NB4 (cell line): ENCODE results near the gene GULP1.

Source experiments
- DNase-seq: peaks from one replicate; pipeline ENCODE4 v3.0.0; 2010; ENCODE audit warnings: low read depth
- H3K4me3 ChIP-seq: one replicate; pipeline ENCODE4 v1.5.1; 2011; ENCODE audit warnings: mild to moderate bottlenecking, low read depth, low read length, moderate library complexity
- CTCF ChIP-seq: IDR thresholded peaks from one replicate; pipeline ENCODE4 v1.5.1; 2012; ENCODE audit warnings: low read depth, low read length
- MYC ChIP-seq: IDR thresholded peaks from 2 replicates; pipeline ENCODE4 v1.6.1; 2011; ENCODE audit warnings: low read depth, low read length
- POLR2A ChIP-seq: IDR thresholded peaks from 2 replicates; pipeline ENCODE4 v1.6.1; 2011; ENCODE audit warnings: mild to moderate bottlenecking; ENCODE audit not compliant: insufficient read length; ENCODE audit errors: extremely low read depth
- TF ChIP-seq, protein P1 (sequence below): IDR thresholded peaks from 2 replicates; pipeline ENCODE4 v1.6.1; 2011; ENCODE audit warnings: low read depth, low read length

GULP1 gene

DNA sequence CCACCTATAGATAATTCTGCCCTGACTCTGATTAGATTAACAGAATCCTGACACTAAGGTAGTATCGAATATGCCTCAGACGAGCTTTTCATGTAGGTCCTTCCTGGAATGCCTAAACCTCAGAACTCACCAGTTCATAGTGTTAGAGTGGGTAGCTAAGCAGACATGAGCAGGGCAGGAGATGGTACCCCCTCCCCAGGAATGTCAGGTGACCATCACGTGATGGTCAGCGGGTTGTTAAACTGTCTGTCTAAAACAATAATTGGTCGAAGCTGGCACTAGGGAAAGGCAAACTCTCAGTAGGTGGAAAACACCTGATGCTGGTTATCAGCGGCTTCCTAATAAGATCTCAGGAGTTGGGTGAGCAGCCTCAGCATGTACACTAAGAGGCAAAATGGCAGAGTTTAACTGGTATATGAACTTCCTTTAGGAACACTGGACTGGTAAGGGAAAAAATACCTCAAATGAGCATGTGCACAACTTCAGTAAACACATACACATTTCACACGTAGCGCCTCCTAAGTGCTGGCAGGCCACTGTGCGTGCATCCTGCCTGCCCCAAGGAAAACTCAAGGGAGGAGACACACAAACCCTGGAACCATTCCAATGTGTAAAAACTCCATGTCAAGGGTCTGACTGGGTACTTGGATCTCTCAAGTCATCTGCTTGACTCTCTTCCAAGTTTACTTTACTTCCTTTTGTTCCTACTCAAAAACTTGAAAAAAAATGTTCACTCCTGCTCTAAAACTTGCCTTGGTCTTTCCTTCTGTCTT is 339.5 kb downstream of the GULP1 start:
- TF ChIP-seq POLR2A (no peak), CTCF (no peak), MYC (no peak)
- TF ChIP-seq, protein P1, sequence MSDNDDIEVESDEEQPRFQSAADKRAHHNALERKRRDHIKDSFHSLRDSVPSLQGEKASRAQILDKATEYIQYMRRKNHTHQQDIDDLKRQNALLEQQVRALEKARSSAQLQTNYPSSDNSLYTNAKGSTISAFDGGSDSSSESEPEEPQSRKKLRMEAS = no peak
- DNase-seq = no peak
- H3K4me3 ChIP-seq = no peak overlapping the region

DNA sequence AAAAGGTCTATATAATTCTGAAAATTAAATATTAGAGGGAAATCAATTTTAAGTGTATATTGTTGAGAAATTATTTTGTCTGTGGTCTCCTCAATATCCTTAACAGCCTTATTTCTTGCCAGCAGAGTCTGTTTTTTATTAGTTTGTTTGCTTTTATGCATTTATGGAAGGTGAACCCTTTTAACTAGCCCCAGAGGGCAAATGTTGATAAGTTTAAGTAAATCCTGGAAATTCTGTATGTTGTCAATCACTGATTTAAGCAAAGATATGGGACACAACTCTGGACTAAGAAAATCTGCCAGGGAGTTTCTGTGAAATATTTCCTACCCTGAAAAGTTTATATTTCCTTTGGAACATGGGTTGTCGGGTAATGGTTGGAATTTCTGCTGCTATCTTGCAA is 343.0 kb downstream of the GULP1 start:
- no peak for TF ChIP-seq CTCF
- TF ChIP-seq, protein P1 = no peak
- no peak for TF ChIP-seq MYC
- no peak for TF ChIP-seq POLR2A
- no peak for DNase-seq
- no peak overlapping the region for H3K4me3 ChIP-seq
